WTC11 (cell line): Measurements from ENCODE around the gene NSG1.

ENCODE experiments used
- ETV6 ChIP-seq: sonication (generic); formaldehyde crosslinking; IDR thresholded peaks from 2 replicates; pipeline ENCODE4 v1.8.1; 2022; ENCODE audit warnings: mild to moderate bottlenecking, missing genetic modification reagents
- KAT7 ChIP-seq: sonication (generic); formaldehyde crosslinking; IDR thresholded peaks from 2 replicates; pipeline ENCODE4 v1.8.1; 2023; ENCODE audit warnings: missing genetic modification reagents, mild to moderate bottlenecking, borderline replicate concordance
- NR1H2 ChIP-seq: sonication (generic); formaldehyde crosslinking; IDR thresholded peaks from 2 replicates; pipeline ENCODE4 v1.9.0; 2021; ENCODE audit warnings: mild to moderate bottlenecking, moderate library complexity, missing genetic modification reagents
- SP1 ChIP-seq: sonication (generic); formaldehyde crosslinking; conservative IDR thresholded peaks from 2 replicates; pipeline ENCODE4 v1.8.1; 2022; ENCODE audit warnings: missing genetic modification reagents
- TEAD4 ChIP-seq: sonication (generic); formaldehyde crosslinking; IDR thresholded peaks from 2 replicates; pipeline ENCODE4 v1.8.0; 2022; ENCODE audit warnings: mild to moderate bottlenecking, missing genetic modification reagents
- ZNF121 ChIP-seq: sonication (generic); formaldehyde crosslinking; IDR thresholded peaks from 2 replicates; pipeline ENCODE4 v1.8.0; 2023; ENCODE audit warnings: missing genetic modification reagents
- TF ChIP-seq, protein P1 (sequence below): fragments of 250-450 bp; sonication (Bioruptor Pico); IDR thresholded peaks from 2 replicates; pipeline ENCODE4 v1.9.0; 2021; ENCODE audit warnings: mild to moderate bottlenecking, borderline replicate concordance
- TF ChIP-seq, protein P2 (sequence below): fragments of 200-600 bp; IDR thresholded peaks from 2 replicates; pipeline ENCODE4 v1.8.0; 2022; ENCODE audit warnings: antibody characterized with exemption
- TF ChIP-seq, protein P3 (sequence below): sonication (generic); formaldehyde crosslinking; IDR thresholded peaks from 2 replicates; pipeline ENCODE4 v1.8.0; 2022; ENCODE audit warnings: mild to moderate bottlenecking, missing genetic modification reagents
- TF ChIP-seq, protein P4 (sequence below): sonication (generic); formaldehyde crosslinking; IDR thresholded peaks from 2 replicates; pipeline ENCODE4 v1.8.0; 2022; ENCODE audit warnings: missing genetic modification reagents
- TF ChIP-seq, protein P5 (sequence below): sonication (generic); formaldehyde crosslinking; IDR thresholded peaks from 2 replicates; pipeline ENCODE4 v1.8.0; 2023; ENCODE audit warnings: missing genetic modification reagents

DNA sequence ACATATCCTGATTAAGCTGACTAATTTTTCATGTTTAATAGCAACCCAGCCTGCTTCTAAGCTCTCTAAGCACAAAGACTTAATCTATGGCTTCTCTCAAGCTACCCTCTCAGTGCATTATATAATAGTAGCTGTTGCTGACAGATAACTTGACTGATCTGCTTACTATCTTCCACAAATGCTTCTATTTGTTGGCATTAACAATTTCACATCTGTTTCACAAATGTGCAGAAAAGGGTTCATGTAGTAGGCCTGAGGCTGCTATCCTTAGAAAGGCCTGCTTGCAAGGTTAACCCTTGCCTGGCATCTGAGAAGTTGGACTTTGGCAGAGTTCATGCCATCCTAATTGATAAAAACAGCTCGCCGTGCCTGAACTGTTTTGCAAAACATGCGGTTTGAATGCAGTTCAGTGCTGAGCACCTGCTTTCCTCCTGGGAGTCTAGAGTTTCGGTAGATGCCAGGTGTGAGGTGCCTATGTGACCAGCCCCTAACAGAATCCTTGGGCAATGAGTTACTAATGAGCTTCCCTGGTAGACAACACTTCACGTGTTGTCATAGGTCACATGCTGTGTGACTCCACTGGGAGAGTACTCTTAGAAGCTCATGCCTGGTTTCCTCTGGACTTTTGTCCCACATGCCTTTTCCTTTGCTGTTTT is 68.4 kb downstream of the NSG1 start:
- TF ChIP-seq ZNF121 (CRISPR knock-in tag) (no peak), ETV6 (CRISPR knock-in tag) (no peak), NR1H2 (CRISPR knock-in tag) (no peak), TEAD4 (CRISPR knock-in tag) (no peak), SP1 (CRISPR knock-in tag) (no peak), KAT7 (CRISPR knock-in tag) (no peak)
- TF ChIP-seq, protein P1, sequence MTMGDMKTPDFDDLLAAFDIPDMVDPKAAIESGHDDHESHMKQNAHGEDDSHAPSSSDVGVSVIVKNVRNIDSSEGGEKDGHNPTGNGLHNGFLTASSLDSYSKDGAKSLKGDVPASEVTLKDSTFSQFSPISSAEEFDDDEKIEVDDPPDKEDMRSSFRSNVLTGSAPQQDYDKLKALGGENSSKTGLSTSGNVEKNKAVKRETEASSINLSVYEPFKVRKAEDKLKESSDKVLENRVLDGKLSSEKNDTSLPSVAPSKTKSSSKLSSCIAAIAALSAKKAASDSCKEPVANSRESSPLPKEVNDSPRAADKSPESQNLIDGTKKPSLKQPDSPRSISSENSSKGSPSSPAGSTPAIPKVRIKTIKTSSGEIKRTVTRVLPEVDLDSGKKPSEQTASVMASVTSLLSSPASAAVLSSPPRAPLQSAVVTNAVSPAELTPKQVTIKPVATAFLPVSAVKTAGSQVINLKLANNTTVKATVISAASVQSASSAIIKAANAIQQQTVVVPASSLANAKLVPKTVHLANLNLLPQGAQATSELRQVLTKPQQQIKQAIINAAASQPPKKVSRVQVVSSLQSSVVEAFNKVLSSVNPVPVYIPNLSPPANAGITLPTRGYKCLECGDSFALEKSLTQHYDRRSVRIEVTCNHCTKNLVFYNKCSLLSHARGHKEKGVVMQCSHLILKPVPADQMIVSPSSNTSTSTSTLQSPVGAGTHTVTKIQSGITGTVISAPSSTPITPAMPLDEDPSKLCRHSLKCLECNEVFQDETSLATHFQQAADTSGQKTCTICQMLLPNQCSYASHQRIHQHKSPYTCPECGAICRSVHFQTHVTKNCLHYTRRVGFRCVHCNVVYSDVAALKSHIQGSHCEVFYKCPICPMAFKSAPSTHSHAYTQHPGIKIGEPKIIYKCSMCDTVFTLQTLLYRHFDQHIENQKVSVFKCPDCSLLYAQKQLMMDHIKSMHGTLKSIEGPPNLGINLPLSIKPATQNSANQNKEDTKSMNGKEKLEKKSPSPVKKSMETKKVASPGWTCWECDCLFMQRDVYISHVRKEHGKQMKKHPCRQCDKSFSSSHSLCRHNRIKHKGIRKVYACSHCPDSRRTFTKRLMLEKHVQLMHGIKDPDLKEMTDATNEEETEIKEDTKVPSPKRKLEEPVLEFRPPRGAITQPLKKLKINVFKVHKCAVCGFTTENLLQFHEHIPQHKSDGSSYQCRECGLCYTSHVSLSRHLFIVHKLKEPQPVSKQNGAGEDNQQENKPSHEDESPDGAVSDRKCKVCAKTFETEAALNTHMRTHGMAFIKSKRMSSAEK (CRISPR knock-in tag) = no peak
- TF ChIP-seq, protein P2, sequence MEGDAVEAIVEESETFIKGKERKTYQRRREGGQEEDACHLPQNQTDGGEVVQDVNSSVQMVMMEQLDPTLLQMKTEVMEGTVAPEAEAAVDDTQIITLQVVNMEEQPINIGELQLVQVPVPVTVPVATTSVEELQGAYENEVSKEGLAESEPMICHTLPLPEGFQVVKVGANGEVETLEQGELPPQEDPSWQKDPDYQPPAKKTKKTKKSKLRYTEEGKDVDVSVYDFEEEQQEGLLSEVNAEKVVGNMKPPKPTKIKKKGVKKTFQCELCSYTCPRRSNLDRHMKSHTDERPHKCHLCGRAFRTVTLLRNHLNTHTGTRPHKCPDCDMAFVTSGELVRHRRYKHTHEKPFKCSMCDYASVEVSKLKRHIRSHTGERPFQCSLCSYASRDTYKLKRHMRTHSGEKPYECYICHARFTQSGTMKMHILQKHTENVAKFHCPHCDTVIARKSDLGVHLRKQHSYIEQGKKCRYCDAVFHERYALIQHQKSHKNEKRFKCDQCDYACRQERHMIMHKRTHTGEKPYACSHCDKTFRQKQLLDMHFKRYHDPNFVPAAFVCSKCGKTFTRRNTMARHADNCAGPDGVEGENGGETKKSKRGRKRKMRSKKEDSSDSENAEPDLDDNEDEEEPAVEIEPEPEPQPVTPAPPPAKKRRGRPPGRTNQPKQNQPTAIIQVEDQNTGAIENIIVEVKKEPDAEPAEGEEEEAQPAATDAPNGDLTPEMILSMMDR = no peak
- TF ChIP-seq, protein P3, sequence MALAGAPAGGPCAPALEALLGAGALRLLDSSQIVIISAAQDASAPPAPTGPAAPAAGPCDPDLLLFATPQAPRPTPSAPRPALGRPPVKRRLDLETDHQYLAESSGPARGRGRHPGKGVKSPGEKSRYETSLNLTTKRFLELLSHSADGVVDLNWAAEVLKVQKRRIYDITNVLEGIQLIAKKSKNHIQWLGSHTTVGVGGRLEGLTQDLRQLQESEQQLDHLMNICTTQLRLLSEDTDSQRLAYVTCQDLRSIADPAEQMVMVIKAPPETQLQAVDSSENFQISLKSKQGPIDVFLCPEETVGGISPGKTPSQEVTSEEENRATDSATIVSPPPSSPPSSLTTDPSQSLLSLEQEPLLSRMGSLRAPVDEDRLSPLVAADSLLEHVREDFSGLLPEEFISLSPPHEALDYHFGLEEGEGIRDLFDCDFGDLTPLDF (CRISPR knock-in tag) = no peak
- TF ChIP-seq, protein P4, sequence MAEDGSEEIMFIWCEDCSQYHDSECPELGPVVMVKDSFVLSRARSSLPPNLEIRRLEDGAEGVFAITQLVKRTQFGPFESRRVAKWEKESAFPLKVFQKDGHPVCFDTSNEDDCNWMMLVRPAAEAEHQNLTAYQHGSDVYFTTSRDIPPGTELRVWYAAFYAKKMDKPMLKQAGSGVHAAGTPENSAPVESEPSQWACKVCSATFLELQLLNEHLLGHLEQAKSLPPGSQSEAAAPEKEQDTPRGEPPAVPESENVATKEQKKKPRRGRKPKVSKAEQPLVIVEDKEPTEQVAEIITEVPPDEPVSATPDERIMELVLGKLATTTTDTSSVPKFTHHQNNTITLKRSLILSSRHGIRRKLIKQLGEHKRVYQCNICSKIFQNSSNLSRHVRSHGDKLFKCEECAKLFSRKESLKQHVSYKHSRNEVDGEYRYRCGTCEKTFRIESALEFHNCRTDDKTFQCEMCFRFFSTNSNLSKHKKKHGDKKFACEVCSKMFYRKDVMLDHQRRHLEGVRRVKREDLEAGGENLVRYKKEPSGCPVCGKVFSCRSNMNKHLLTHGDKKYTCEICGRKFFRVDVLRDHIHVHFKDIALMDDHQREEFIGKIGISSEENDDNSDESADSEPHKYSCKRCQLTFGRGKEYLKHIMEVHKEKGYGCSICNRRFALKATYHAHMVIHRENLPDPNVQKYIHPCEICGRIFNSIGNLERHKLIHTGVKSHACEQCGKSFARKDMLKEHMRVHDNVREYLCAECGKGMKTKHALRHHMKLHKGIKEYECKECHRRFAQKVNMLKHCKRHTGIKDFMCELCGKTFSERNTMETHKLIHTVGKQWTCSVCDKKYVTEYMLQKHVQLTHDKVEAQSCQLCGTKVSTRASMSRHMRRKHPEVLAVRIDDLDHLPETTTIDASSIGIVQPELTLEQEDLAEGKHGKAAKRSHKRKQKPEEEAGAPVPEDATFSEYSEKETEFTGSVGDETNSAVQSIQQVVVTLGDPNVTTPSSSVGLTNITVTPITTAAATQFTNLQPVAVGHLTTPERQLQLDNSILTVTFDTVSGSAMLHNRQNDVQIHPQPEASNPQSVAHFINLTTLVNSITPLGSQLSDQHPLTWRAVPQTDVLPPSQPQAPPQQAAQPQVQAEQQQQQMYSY = no peak
- TF ChIP-seq, protein P5, sequence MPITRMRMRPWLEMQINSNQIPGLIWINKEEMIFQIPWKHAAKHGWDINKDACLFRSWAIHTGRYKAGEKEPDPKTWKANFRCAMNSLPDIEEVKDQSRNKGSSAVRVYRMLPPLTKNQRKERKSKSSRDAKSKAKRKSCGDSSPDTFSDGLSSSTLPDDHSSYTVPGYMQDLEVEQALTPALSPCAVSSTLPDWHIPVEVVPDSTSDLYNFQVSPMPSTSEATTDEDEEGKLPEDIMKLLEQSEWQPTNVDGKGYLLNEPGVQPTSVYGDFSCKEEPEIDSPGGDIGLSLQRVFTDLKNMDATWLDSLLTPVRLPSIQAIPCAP (CRISPR knock-in tag) = no peak
